Caco-2 (cell line): ENCODE measurements around the gene TK2. TPM values are rescaled to one million over a fixed set of nuclear protein-coding genes. Genes with fewer than 3 reads are reported as not detected.

ENCODE experiments used
- BruUV-seq: library from RNA; stranded (reverse); fragments of 400-500 nt; replicated peaks from 2 replicates; lab custom pipeline; 2021; lab: Mats Ljungman, UMichigan
- CTCF ChIA-PET: fragments of 300-600 bp; sonication (Branson Sonifier 250); formaldehyde crosslinking; loops from one replicate; lab custom pipeline; 2022; ENCODE audit warnings: antibody characterized with exemption; lab: Charles Lee
- POLR2A ChIA-PET: fragments of 300-600 bp; sonication (Branson Sonifier 250); formaldehyde crosslinking; loops from one replicate; lab custom pipeline; 2022; ENCODE audit warnings: antibody characterized with exemption; lab: Charles Lee
- DNase-seq, 2 experiments: peaks; one replicate each; pipeline versions ENCODE4 v3.0.0 to v3.0.0-alpha.2; 2020 to 2022
- H3K27me3 ChIP-seq: replicated peaks from 2 replicates; pipeline ENCODE4 v1.6.0; 2011; ENCODE audit warnings: low read length; ENCODE audit not compliant: control insufficient read depth, insufficient read depth
- H3K36me3 ChIP-seq: 2 replicates; pipeline ENCODE4 v1.5.1; 2011; ENCODE audit warnings: low read length; ENCODE audit not compliant: control insufficient read depth, insufficient read depth
- H3K4me1 ChIP-seq: fragments of 250-450 bp; sonication (Bioruptor Pico); 2 replicates; pipeline ENCODE4 v1.5.1; 2020; ENCODE audit warnings: mild to moderate bottlenecking
- H3K4me3 ChIP-seq: 2 replicates; pipeline ENCODE4 v1.5.1; 2011; ENCODE audit warnings: low read depth, mild to moderate bottlenecking, control low read depth, low read length
- H3K9me3 ChIP-seq: fragments of 250-450 bp; sonication (Bioruptor Pico); 2 replicates; pipeline ENCODE4 v1.5.1; 2020; ENCODE audit warnings: mild to moderate bottlenecking, moderate library complexity
- H3K27ac Mint-ChIP-seq: one replicate; pipeline ENCODE4 v1.8.0; 2022; ENCODE audit warnings: mixed read lengths; ENCODE audit not compliant: unreplicated experiment
- H3K27me3 Mint-ChIP-seq: one replicate; pipeline ENCODE4 v1.8.0; 2022; ENCODE audit warnings: mixed read lengths; ENCODE audit not compliant: insufficient read depth, unreplicated experiment
- H3K36me3 Mint-ChIP-seq: one replicate; pipeline ENCODE4 v1.8.0; 2022; ENCODE audit warnings: mild to moderate bottlenecking, mixed read lengths; ENCODE audit not compliant: insufficient read depth, unreplicated experiment
- H3K4me1 Mint-ChIP-seq: one replicate; pipeline ENCODE4 v1.8.0; 2022; ENCODE audit warnings: low read depth, mixed read lengths; ENCODE audit not compliant: unreplicated experiment
- H3K4me3 Mint-ChIP-seq: one replicate; pipeline ENCODE4 v1.8.0; 2022; ENCODE audit warnings: mild to moderate bottlenecking, moderate library complexity, mixed read lengths; ENCODE audit not compliant: unreplicated experiment
- H3K9me3 Mint-ChIP-seq: one replicate; pipeline ENCODE4 v1.8.0; 2022; ENCODE audit warnings: mixed read lengths; ENCODE audit not compliant: unreplicated experiment
- intact Hi-C: fragments of 100-400 bp; cut with micrococcal nuclease; formaldehyde crosslinking; loops from one replicate; pipeline ENCODE4 v1.10.0; 2022; ENCODE audit not compliant: unreplicated experiment
- total RNA-seq: library from RNA; stranded (reverse); gene quantifications from 2 replicates; pipeline ENCODE4 v1.2.3, GENCODE V29; 2022
- TF ChIP-seq, protein P1 (sequence below), 2 experiments: fragments of 200-600 bp in 1 of 2; IDR thresholded peaks; 1 replicate in 1 of 2; 2 replicates in 1 of 2; pipeline versions ENCODE4 v1.5.1 to v1.8.0; 2011 to 2022; ENCODE audit warnings: antibody characterized with exemption in 1 of 2, control low read depth in 1 of 2, inconsistent platforms in 1 of 2, low read depth in 1 of 2, low read length in 1 of 2, mild to moderate bottlenecking in 1 of 2, moderate library complexity in 1 of 2; ENCODE audit not compliant: insufficient read depth in 1 of 2, severe bottlenecking in 1 of 2, unreplicated experiment in 1 of 2

TK2 gene
- total RNA-seq, 1 experiment from 2014 or later: 18.2 TPM

DNA sequence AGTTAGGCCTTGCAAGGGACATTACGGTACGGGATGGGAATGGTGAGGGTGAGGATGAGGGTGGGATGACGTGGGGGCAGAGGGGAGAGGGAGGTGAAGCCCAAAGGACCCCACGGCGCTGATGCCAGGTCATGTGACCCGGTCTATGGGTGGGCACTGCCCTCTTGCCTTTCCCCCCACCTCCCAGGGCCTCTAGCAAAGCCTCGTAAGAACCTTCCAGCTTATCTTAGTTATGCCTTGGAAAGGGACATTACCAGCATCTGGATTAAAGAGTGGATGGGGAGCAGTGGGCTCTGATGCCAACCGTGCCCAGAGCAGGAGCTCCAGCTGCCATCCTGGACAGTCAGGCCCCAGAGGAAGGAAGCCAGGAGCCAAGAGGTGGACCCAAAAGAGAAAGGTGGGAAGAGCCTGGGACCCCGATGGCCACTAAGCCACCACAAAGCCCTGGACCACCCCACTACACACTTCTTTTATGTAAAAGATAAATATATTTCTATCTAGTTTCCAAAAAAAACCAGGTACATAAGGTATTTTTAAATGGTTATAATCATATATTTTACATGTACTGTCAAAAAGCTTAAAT is 40.9 kb downstream of the TK2 start:
- Mint-ChIP-seq H3K9me3 (no peaks in the 10 kb centered on the region), H3K36me3 (peaks cover 7% of the 10 kb centered on the region), H3K4me3 (no peak overlapping the region), H3K27me3 (no peaks in the 10 kb centered on the region), H3K4me1 (peaks cover 19% of the 10 kb centered on the region), H3K27ac (no peak overlapping the region)
- CTCF ChIA-PET: no interaction called here
- H3K9me3 ChIP-seq: no peaks in the 10 kb centered on the region
- no peak for DNase-seq
- no peak overlapping the region for H3K4me3 ChIP-seq
- POLR2A ChIA-PET: no interaction called here
- intact Hi-C loops: no loop called here
- H3K27me3 ChIP-seq: no peaks in the 10 kb centered on the region
- H3K4me1 ChIP-seq: peaks cover 24% of the 10 kb centered on the region
- peaks cover 1% of the 10 kb centered on the region for H3K36me3 ChIP-seq
- TF ChIP-seq, protein P1, sequence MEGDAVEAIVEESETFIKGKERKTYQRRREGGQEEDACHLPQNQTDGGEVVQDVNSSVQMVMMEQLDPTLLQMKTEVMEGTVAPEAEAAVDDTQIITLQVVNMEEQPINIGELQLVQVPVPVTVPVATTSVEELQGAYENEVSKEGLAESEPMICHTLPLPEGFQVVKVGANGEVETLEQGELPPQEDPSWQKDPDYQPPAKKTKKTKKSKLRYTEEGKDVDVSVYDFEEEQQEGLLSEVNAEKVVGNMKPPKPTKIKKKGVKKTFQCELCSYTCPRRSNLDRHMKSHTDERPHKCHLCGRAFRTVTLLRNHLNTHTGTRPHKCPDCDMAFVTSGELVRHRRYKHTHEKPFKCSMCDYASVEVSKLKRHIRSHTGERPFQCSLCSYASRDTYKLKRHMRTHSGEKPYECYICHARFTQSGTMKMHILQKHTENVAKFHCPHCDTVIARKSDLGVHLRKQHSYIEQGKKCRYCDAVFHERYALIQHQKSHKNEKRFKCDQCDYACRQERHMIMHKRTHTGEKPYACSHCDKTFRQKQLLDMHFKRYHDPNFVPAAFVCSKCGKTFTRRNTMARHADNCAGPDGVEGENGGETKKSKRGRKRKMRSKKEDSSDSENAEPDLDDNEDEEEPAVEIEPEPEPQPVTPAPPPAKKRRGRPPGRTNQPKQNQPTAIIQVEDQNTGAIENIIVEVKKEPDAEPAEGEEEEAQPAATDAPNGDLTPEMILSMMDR (IDR thresholded peaks at IDR 0.05; ENCODE audit: insufficient read depth in 1 of 2, low read depth in 1 of 2, low read length in 1 of 2, severe bottlenecking in 1 of 2, unreplicated experiment in 1 of 2): no peak
- no TSS peak for BruUV-seq

DNA sequence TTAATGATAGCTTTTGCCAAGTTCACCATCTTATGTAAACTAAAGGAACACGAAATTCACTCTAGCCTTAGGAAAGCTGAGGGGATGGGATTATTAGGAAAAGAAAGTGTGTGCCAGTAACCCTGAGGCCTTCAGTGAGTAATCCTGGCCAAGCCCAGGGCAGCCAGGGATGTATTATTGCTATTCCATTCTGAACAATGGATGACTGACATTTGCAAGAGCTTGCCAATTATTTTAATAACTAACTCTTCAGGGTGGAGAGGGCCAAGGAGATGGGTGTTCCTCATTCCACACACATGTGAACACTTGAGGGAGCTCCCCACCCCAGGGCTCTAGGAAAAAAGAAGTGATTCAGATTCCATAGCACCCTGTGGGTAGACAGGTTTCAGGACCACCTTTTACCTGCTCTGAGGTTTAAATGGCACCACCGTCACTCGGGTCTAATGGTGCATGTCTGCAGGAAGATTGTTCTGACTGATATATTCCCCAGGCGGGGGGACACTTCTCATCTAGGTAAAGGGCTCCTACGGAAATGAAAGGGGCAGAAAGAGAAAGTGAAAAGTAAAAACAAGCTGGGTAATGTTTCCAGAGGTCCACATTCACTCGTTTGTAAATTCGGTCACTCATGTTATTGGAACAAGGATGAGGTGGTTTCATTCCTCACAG is 41.5 kb downstream of the TK2 start:
- Histone ChIP-seq H3K4me1 (peaks cover 20% of the 10 kb centered on the region), H3K9me3 (no peaks in the 10 kb centered on the region), H3K27me3 (no peaks in the 10 kb centered on the region), H3K4me3 (no peak overlapping the region), H3K36me3 (peaks cover 1% of the 10 kb centered on the region)
- peaks cover 15% of the 10 kb centered on the region for H3K4me1 Mint-ChIP-seq
- DNase-seq: no peak
- no peaks in the 10 kb centered on the region for H3K9me3 Mint-ChIP-seq
- intact Hi-C loops: no loop called here
- no peaks in the 10 kb centered on the region for H3K27me3 Mint-ChIP-seq
- H3K4me3 Mint-ChIP-seq: no peak overlapping the region
- POLR2A ChIA-PET: no interaction called here
- CTCF ChIA-PET: no interaction called here
- no peak overlapping the region for H3K27ac Mint-ChIP-seq
- H3K36me3 Mint-ChIP-seq: peaks cover 7% of the 10 kb centered on the region
- no TSS peak for BruUV-seq
- TF ChIP-seq, protein P1 (IDR thresholded peaks at IDR 0.05; ENCODE audit: insufficient read depth in 1 of 2, low read depth in 1 of 2, low read length in 1 of 2, severe bottlenecking in 1 of 2, unreplicated experiment in 1 of 2): no peak

GRCh38 chr16:66507731-66508239 is 42.1 kb downstream of the TK2 start:
- H3K27me3 ChIP-seq: no peaks in the 10 kb centered on the region
- Mint-ChIP-seq H3K27me3 (no peaks in the 10 kb centered on the region), H3K36me3 (peaks cover 7% of the 10 kb centered on the region), H3K27ac (no peak overlapping the region), H3K9me3 (no peaks in the 10 kb centered on the region), H3K4me1 (peaks cover 10% of the 10 kb centered on the region), H3K4me3 (no peak overlapping the region)
- intact Hi-C loops: no loop called here
- no peak for DNase-seq
- no TSS peak for BruUV-seq
- H3K4me1 ChIP-seq: peaks cover 14% of the 10 kb centered on the region
- no peaks in the 10 kb centered on the region for H3K9me3 ChIP-seq
- TF ChIP-seq, protein P1 (IDR thresholded peaks at IDR 0.05; ENCODE audit: insufficient read depth in 1 of 2, low read depth in 1 of 2, low read length in 1 of 2, severe bottlenecking in 1 of 2, unreplicated experiment in 1 of 2): no peak
- H3K4me3 ChIP-seq: no peak overlapping the region
- peaks cover 1% of the 10 kb centered on the region for H3K36me3 ChIP-seq
- ChIA-PET POLR2A (no interaction called here), CTCF (no interaction called here)
